ENCODE results near the gene HSPA8.
A peak's percentile ranks its signal among the peaks of the same experiment; 100 is the strongest.
"Not testable (repeated sequence)": the region's sequence is repeated elsewhere in the genome, so short reads cannot be mapped to it uniquely, and the experiment has no call there.

Gene HSPA8

DNA sequence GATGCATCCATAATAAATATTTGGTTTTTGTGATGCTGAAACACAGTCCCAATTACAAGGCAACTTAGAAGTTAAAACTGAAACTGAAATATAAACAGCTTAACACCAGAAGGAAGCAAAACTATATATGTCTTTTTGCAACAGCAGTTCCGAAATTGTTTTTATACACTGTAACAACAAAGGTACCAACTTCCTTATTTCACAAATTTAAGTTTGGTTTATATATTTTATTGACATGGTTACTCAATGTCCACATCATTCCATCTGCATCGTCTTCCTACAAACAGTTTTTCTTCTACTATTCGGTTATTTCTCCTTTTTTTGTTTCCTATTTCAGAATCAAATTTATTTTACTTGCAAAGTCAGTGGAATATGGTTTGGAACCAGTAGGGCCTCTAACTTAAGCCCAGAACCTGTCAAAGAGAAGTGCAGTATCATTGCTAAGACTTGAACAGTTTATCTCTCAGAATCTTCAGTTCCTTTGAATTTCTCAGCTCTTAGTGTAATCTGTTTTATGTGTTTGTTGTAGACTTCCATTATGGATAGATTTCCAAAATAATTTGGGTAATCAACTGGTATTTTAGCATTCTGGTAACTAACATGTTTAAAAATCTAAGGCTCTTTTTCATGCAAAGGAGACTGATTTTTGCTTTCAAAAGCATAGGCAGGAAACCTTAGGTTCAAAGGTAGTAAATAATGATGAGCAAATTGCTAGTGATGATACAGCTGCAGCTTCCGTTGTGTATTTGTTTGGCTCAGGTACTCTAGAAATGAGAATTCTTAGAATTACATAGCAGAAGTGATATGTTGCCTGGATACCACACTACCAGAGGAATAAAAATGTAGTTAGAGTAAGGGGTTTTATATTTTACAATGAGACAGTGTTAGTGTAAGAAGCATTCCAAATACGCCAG, 8.2 kb upstream of the HSPA8 start:
- peak; percentile 63 for DNase-seq

DNA sequence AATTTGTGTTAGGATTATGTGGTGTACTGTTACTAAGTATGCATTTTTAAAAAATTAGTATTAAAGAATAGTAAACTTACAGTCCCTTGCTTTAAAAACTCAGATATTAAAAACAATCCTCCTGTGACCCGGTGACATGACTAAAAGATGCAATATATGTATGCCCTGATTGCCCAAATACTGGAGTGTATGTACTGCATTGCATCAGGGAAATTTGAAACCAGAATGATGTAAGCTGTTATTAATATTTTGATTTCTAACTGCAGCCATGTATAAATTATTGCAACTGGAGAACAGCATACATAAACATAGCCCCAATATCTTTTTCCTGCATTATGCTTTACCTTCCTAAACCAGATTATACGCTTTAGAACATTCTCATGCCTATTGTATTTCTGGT, 3.7 kb upstream of the HSPA8 start:
- no peak for DNase-seq

GRCh38 chr11:123063826-123064657, 2.1 kb upstream of the HSPA8 start:
- no peak for DNase-seq

DNA sequence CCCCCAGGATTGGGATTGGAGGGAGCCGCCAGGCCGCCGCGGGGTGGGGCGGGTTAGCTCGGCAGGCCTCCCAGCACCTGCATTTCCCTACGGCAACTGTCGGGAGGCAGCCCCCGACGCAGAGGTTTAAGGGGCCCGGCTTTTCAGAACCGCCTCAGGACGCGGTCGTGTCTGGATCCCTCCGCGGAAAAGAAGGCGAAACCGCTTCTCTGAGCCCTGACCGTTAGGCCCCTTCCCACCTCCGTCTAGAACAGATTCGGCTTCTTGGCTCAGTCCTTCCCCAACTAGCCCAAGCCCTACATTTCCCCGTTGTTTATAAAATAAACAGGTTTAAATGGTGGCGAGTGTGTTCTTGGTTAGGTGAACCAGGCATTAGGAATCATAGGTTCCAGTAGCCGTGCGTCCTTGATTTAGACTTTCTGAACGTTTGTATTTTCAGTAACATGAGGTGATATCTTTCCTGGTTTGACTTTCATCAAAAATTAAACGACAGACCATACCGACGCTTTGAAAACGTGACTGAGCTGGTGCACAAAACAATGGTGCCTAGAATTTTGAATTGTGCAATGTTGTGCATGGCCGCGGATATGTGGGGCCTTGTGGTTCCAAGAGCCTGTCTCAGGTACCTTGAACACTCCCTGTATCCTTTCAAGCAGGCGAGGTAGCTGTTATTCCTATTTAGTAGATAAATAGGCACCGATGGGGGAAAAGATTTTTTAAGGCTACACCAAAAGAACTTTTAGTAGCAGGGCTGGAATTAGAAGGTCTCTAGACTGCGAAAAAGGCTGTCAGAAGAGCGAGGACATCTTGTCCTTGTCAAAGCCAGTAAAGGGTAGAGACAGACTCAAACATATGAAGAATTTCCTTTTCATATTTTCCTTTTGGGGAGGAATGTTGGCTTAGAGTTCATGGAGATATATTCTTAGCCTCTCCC, 1.2 kb upstream of the HSPA8 start:
- DNase-seq, result peak; percentile 52

- peak; percentile 100 for DNase-seq
These were observed 389 bp upstream of the HSPA8 start for GRCh38 chr11:123062158-123062891.

DNA sequence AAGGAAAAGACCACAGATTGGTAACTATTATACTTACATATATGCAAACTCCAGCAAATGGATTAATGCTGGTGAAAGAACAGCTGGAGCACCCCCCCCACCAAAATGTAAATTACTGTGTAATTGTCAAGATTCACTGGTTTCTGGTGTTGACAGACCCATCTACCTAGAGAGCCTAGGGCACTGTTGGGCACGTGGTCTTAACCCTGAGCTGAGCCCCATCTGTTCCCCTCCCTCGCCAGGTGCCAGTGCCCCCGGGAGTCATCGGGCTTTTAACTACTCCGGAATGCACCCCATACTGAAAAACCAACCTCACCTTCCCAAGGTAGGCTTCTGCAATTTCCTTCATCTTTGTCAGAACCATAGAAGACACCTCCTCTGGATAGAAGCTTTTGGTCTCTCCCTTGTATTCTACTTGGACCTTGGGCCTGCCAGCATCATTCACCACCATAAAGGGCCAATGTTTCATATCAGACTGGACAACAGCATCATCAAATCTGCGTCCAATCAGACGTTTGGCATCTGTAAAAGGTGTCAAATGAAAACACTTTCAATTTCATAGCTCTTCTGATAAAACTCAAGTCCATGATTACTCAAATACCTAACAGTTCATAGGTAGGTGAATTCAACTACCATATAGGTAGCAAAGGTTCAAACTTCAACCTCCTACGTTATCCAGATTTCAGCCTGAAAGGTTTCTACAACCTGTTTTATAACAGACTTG, 1.5 kb downstream of the HSPA8 start:
- no peak for DNase-seq

- DNase-seq, result not testable (repeated sequence)
These were observed 2.7 kb downstream of the HSPA8 start for GRCh38 chr11:123059041-123059920.

GRCh38 chr11:123057661-123058305, 4.2 kb downstream of the HSPA8 start:
- no peak for DNase-seq

DNA sequence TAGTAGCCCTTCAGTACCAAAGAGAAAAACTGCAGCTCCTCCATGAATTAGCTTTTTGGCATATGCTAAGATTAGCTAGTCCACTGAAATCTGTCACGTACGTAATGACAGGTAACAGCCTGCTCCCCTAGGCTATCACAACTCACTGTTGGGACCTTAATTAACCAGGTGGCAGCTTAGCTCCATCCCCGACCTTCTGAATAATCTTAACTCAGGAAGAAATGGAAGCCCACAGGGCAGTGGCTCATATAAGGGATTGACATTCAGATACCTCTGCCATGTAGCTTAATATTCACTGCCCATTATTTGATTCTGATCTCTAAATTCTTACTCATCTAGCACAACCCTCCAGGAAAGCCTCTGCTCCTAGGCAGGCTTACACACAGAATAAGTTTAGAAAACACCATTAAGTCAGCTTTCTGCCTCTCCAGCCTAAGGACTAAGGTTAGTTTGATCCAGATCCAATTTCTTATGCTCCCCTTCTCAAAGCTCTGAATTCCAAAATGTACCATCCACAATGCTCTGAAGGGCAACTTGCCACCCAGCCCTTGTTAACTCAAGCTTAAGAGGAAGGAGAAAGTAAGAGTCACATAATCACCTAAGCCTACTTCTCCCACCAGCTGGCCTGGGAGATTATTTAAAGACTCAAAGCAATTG, 5.0 kb downstream of the HSPA8 start:
- no peak for DNase-seq

DNA sequence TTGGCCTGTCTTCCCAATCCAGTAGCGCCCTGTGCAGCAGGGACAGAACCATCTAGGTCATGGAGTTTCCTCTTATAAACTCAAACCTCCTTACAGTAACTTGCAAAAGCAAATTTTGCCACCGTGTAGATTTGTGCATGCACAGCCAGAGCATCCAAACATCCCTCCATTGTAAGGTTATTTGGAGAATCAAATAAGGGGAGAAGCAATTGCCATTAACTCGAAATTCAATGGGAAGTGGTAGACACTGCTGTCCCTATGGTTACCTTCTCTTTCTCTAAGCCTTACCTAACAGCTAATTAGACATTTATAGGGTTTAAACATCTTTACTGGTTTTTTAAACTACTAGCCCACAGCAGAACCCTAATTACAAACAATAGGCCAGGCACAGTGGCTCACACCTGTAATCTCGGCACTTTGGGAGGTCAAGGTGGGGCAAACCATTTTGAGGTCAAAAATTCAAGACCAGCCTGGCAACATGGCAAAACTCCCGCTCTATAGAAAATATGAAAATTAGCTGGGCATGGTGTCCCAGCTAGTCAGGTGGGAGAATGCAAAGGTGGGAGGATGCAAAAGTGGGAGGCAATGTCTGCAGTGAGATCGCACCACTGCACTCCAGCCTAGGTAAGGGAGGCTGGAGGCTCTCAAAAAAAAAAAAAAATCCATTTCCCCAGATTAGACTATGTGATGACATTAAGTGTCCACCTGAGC, 6.6 kb downstream of the HSPA8 start:
- no peak for DNase-seq

DNA sequence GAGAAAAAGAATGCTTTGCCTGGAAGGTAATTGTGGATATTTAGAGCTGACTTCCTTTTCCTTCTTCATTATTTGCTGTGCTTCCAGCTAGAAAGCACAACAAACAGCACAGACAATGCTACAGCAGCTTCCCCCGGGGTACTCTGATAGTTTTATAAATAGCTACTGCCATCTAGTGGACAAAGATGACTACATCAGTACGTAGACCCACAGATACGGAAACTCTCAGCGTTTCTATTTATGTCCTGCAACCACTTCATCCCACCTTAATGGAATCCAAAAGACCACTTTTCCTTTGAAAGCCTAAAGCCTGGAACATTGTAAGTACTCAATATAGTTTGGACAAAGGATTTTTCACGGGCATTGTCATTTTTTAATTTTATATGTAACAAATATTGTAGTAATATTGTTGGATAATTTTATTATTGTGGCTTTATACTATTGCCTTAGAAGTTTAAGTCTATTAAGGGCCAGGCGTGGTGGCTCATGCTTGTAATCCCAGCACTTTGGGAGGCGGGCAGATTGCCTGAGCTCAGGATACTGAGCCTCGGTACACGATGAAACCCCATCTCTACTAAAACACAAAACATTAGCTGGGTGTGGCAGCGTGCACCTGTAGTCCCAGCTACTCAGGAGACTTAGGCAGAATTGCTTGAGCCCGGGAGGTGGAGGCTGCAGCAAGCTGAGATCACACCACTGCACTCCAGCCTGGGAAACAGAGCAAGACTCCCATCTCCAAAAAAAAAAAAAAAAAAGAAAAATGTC, 7.5 kb downstream of the HSPA8 start:
- DNase-seq, result peak; percentile 63

DNA sequence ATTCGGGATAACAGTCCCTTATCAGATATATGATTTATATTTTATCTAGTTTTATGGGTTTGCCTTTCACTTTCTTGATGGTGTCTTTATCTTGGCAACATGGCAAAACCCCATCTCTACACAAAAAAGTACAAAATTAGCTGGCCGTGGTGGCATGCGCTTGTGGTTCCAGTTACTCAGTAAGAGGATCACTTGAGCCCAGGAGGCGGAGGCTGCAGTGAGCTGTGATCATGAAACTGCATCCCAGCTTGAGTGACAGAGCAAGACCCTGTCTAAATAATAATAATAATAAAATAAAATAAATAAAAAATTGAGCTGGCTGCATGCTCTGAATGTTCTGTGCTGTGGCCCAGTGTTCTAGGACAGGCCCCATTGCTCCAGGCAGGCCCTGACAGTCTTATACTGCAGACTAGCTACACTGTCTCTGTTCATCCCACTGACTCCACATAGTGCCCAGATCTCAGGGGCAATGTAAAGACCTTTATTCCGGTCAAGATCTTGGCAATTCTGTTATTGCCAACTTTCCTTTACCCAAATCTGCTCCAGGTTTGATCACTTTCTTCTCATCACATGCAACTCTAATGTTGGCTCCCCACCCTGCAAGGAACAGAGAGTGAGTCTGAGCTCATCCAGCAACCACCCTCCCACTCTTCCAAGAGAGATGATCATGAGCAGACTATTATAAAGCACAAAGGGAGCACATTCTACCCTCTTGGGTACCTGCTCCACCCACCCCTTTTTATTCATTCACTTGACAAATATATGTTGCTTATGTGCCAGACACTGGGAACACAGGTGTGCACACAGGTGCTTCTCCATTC, 8.8 kb downstream of the HSPA8 start:
- DNase-seq, result no peak

GRCh38 chr11:123051634-123052033, 10.3 kb downstream of the HSPA8 start:
- no peak for DNase-seq

DNA sequence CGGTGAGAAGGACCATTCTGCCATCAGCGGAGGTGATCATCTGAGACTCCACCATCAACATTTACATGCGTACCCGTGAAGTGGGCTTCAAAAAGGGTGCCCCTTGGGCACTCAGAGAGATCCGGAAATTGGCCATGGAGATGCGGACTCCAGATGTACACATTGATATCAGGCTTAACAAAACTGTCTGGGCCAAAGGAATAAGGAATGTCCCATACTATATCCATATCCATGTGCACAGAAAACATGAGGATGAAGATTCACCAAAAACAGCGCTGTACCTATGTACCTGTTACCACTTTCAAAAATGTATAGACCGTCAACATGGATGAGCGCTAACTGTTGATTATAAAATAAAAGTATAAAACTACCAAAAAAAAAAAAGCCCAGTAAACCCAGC, 10.8 kb downstream of the HSPA8 start:
- no peak for DNase-seq

GRCh38 chr11:123047947-123048293, 14.0 kb downstream of the HSPA8 start:
- no peak for DNase-seq

GRCh38 chr11:123047266-123047946, 14.5 kb downstream of the HSPA8 start:
- DNase-seq, result no peak

Measured in central memory CD4-positive, alpha-beta T cell (primary cell).